H1 (cell line): ENCODE data around the gene SMARCA4. TPM values are rescaled to one million over a fixed set of nuclear protein-coding genes. Genes with fewer than 3 reads are reported as not detected.

Experiments used
- CTCF ChIA-PET: fragments of 300-600 bp; sonication (Branson Sonifier 250); formaldehyde crosslinking; loops from one replicate; lab custom pipeline; 2021; ENCODE audit not compliant: partially characterized antibody; lab: Charles Lee
- POLR2A ChIA-PET: fragments of 300-600 bp; sonication (Branson Sonifier 250); formaldehyde crosslinking; loops from one replicate; lab custom pipeline; 2021; ENCODE audit warnings: inconsistent platforms; ENCODE audit not compliant: partially characterized antibody; lab: Charles Lee
- DNase-seq, 2 experiments: peaks; one replicate each; pipeline versions ENCODE4 v3.0.0 to v3.0.0-alpha.2; 2010 to 2022; ENCODE audit warnings: low spot score in 2 of 2, low read depth in 1 of 2, mixed read lengths in 1 of 2
- FAIRE-seq: peaks from 2 replicates; lab custom pipeline; 2011; peaks lifted over from hg19 to GRCh38; lab: Jason Lieb, UNC
- H2AFZ ChIP-seq: 2 replicates; pipeline ENCODE4 v1.8.1; 2012; ENCODE audit warnings: low read length, inconsistent platforms
- H2AK5ac ChIP-seq: 2 replicates; pipeline ENCODE4 v1.6.1; 2013; ENCODE audit warnings: low read depth, low read length
- H2BK120ac ChIP-seq: replicated peaks from 2 replicates; pipeline ENCODE3; 2013; ENCODE audit warnings: low read depth, low read length, inconsistent platforms
- H2BK12ac ChIP-seq: 2 replicates; pipeline ENCODE4 v1.6.1; 2013; ENCODE audit warnings: low read depth, low read length
- H2BK15ac ChIP-seq: 2 replicates; pipeline ENCODE4 v1.6.1; 2013; ENCODE audit warnings: low read length
- H2BK20ac ChIP-seq: 2 replicates; pipeline ENCODE4 v1.6.1; 2013; ENCODE audit warnings: low read length
- H2BK5ac ChIP-seq: 2 replicates; pipeline ENCODE4 v1.6.1; 2013; ENCODE audit warnings: low read depth, low read length
- H3K14ac ChIP-seq: 2 replicates; pipeline ENCODE4 v1.6.1; 2013; ENCODE audit warnings: inconsistent platforms; ENCODE audit not compliant: insufficient read length
- H3K18ac ChIP-seq: 2 replicates; pipeline ENCODE4 v1.6.1; 2013; ENCODE audit warnings: low read length; ENCODE audit errors: extremely low read depth
- H3K23ac ChIP-seq: 2 replicates; pipeline ENCODE4 v1.6.1; 2013; ENCODE audit warnings: inconsistent platforms; ENCODE audit not compliant: insufficient read length
- H3K23me2 ChIP-seq: 2 replicates; pipeline ENCODE4 v1.6.1; 2013; ENCODE audit warnings: low read depth, low read length
- H3K27ac ChIP-seq: 2 replicates; pipeline ENCODE4 v1.6.1; 2011; ENCODE audit warnings: low read depth, low read length, inconsistent platforms
- H3K27me3 ChIP-seq, 4 experiments: replicated peaks in 1 of 4; 1 replicate in 1 of 4; 2 replicates in 3 of 4; pipeline versions ENCODE4 v1.6.1 to v1.8.1; 2011 to 2013; ENCODE audit warnings: low read length in 3 of 4, mild to moderate bottlenecking in 3 of 4, inconsistent platforms in 2 of 4, mixed read lengths in 2 of 4, moderate library complexity in 1 of 4; ENCODE audit not compliant: control insufficient read depth in 3 of 4, insufficient read depth in 3 of 4; ENCODE audit errors: extremely low read depth in 1 of 4
- H3K36me3 ChIP-seq, 4 experiments: 2 replicates each; pipeline versions ENCODE4 v1.6.1 to v1.8.1; 2011 to 2013; ENCODE audit warnings: mild to moderate bottlenecking in 4 of 4, low read length in 3 of 4, moderate library complexity in 2 of 4, control low read depth in 1 of 4, inconsistent platforms in 1 of 4; ENCODE audit not compliant: insufficient read depth in 4 of 4, control insufficient read depth in 2 of 4
- H3K4ac ChIP-seq: replicated peaks from 2 replicates; pipeline ENCODE3; 2013; ENCODE audit warnings: low read length, low read depth, mixed read lengths, inconsistent platforms; ENCODE audit not compliant: insufficient read length
- H3K4me1 ChIP-seq, 4 experiments: replicated peaks in 1 of 4; 1 replicate in 1 of 4; 2 replicates in 3 of 4; pipeline versions ENCODE4 v1.6.1 to v1.8.1; 2011 to 2013; ENCODE audit warnings: low read length in 3 of 4, inconsistent platforms in 2 of 4, mixed read lengths in 1 of 4; ENCODE audit not compliant: insufficient read depth in 4 of 4, control insufficient read depth in 3 of 4
- H3K4me2 ChIP-seq, 2 experiments: 2 replicates each; pipeline versions ENCODE4 v1.6.1 to v1.8.1; 2011 to 2013; ENCODE audit warnings: low read depth in 2 of 2, low read length in 2 of 2, control low read depth in 1 of 2, inconsistent platforms in 1 of 2, mild to moderate bottlenecking in 1 of 2; ENCODE audit not compliant: insufficient read depth in 1 of 2
- H3K4me3 ChIP-seq, 4 experiments: fragments of 200-600, 300-600 bp in 1 of 4; sonication (generic), shearing (Covaris generic), sonication (Bioruptor Twin) in 1 of 4; 2 replicates each; pipeline versions ENCODE4 v1.5.1 to v1.8.1; 2011 to 2016; ENCODE audit warnings: low read length in 4 of 4, low read depth in 3 of 4, control low read depth in 2 of 4, inconsistent platforms in 2 of 4, mild to moderate bottlenecking in 2 of 4, mixed read lengths in 1 of 4, moderate library complexity in 1 of 4; ENCODE audit not compliant: insufficient read depth in 2 of 4; ENCODE audit errors: extremely low read depth in 1 of 4
- H3K56ac ChIP-seq: replicated peaks from 2 replicates; pipeline ENCODE3; 2013; ENCODE audit warnings: low read depth, mild to moderate bottlenecking, mixed read lengths, low read length, inconsistent platforms; ENCODE audit not compliant: insufficient read length
- H3K79me1 ChIP-seq: 2 replicates; pipeline ENCODE4 v1.6.1; 2013; ENCODE audit warnings: low read depth, low read length, control low read depth
- H3K79me2 ChIP-seq, 2 experiments: 2 replicates each; pipeline versions ENCODE4 v1.6.1 to v1.8.1; 2012 to 2013; ENCODE audit warnings: low read length in 2 of 2, mild to moderate bottlenecking in 2 of 2, inconsistent platforms in 1 of 2; ENCODE audit not compliant: insufficient read depth in 2 of 2, control insufficient read depth in 1 of 2
- H3K9ac ChIP-seq, 4 experiments: replicated peaks in 1 of 4; 1 replicate in 1 of 4; 2 replicates in 3 of 4; pipeline versions ENCODE4 v1.6.1 to v1.8.1; 2011 to 2013; ENCODE audit warnings: low read depth in 3 of 4, low read length in 3 of 4, control low read depth in 2 of 4, mild to moderate bottlenecking in 2 of 4, moderate library complexity in 2 of 4, inconsistent platforms in 1 of 4; ENCODE audit errors: extremely low read depth in 1 of 4
- H3K9me3 ChIP-seq, 2 experiments: 2 replicates each; pipeline versions ENCODE4 v1.6.1 to v1.8.1; 2012 to 2013; ENCODE audit warnings: mild to moderate bottlenecking in 2 of 2, moderate library complexity in 2 of 2, control low read depth in 1 of 2, inconsistent platforms in 1 of 2, low read depth in 1 of 2, low read length in 1 of 2, mixed read lengths in 1 of 2; ENCODE audit not compliant: insufficient read depth in 2 of 2
- H4K20me1 ChIP-seq, 2 experiments: replicated peaks in 1 of 2; 2 replicates each; pipeline versions ENCODE3 to v1.8.1; 2011 to 2013; ENCODE audit warnings: inconsistent platforms in 2 of 2, low read length in 2 of 2, mild to moderate bottlenecking in 1 of 2; ENCODE audit not compliant: insufficient read depth in 2 of 2, control insufficient read depth in 1 of 2
- H4K5ac ChIP-seq: 2 replicates; pipeline ENCODE4 v1.6.1; 2013; ENCODE audit warnings: low read length, low read depth, mixed read lengths, inconsistent platforms; ENCODE audit not compliant: insufficient read length
- H4K8ac ChIP-seq: 2 replicates; pipeline ENCODE4 v1.8.0; 2013; ENCODE audit warnings: mild to moderate bottlenecking, moderate library complexity, low read length, inconsistent platforms; ENCODE audit not compliant: insufficient read depth; ENCODE audit errors: extremely low read depth
- H4K91ac ChIP-seq: replicated peaks from 2 replicates; pipeline ENCODE3; 2013; ENCODE audit warnings: low read length, mixed read lengths, inconsistent platforms; ENCODE audit not compliant: insufficient read length
- CEBPB ChIP-seq: IDR thresholded peaks from 2 replicates; pipeline ENCODE4 v1.6.1; 2012; ENCODE audit warnings: low read depth, low read length
- GABPA ChIP-seq: IDR thresholded peaks from 2 replicates; pipeline ENCODE4 v1.6.1; 2011; ENCODE audit warnings: mild to moderate bottlenecking, low read length, moderate library complexity, borderline replicate concordance; ENCODE audit not compliant: insufficient read depth
- HDAC2 ChIP-seq, 2 experiments: fragments of 300-600 bp in 1 of 2; sonication (generic) in 1 of 2; IDR thresholded peaks; 2 replicates each; pipeline ENCODE4 v1.6.1; 2011 to 2012; ENCODE audit warnings: low read depth in 2 of 2, low read length in 2 of 2, mild to moderate bottlenecking in 2 of 2, moderate library complexity in 2 of 2, borderline replicate concordance in 1 of 2, inconsistent platforms in 1 of 2
- KDM1A ChIP-seq: fragments of 200-600, 300-600 bp; sonication (generic); IDR thresholded peaks from 2 replicates; pipeline ENCODE4 v1.7.1; 2016; ENCODE audit warnings: mild to moderate bottlenecking, low read length, borderline replicate concordance
- RAD21 ChIP-seq, 2 experiments: IDR thresholded peaks in 1 of 2; conservative IDR thresholded peaks in 1 of 2; 2 replicates each; pipeline ENCODE4 v1.6.1; 2011; ENCODE audit warnings: low read depth in 2 of 2, low read length in 2 of 2, improper control_type of control experiment in 1 of 2, inconsistent platforms in 1 of 2, mild to moderate bottlenecking in 1 of 2, moderate library complexity in 1 of 2
- RFX5 ChIP-seq: IDR thresholded peaks from 2 replicates; pipeline ENCODE4 v1.6.1; 2011; ENCODE audit warnings: low read depth, low read length, improper control_type of control experiment, borderline replicate concordance
- SRF ChIP-seq: IDR thresholded peaks from 2 replicates; pipeline ENCODE4 v1.6.1; 2011; ENCODE audit warnings: mild to moderate bottlenecking, low read depth, low read length, moderate library complexity
- SUZ12 ChIP-seq: fragments of 200-600 bp; sonication (generic); IDR thresholded peaks from 2 replicates; pipeline ENCODE4 v1.6.1; 2012; ENCODE audit warnings: mild to moderate bottlenecking, inconsistent platforms, low read length, moderate library complexity, mixed read lengths
- TAF1 ChIP-seq: IDR thresholded peaks from 2 replicates; pipeline ENCODE4 v1.6.1; 2011; ENCODE audit warnings: mild to moderate bottlenecking, low read depth, low read length
- TCF12 ChIP-seq: IDR thresholded peaks from 2 replicates; pipeline ENCODE4 v1.6.1; 2011; ENCODE audit warnings: low read depth, mild to moderate bottlenecking, low read length
- WGBS, 2 experiments: shearing (Covaris generic) in 1 of 2; methylation state at CpG; one replicate each; pipeline versions ENCODE4 v1.1.6 to v1.1.7; 2013 to 2015; ENCODE audit warnings: low lambda C conversion rate in 2 of 2, mixed read lengths in 2 of 2, inconsistent platforms in 1 of 2, low coverage in 1 of 2, missing lambda C conversion rate in 1 of 2; ENCODE audit not compliant: insufficient replicate concordance in 2 of 2, insufficient coverage in 1 of 2, insufficient read length in 1 of 2; ENCODE audit errors: extremely low coverage in 1 of 2, missing lambda C conversion rate in 1 of 2; 5-methylcytosine and 5-hydroxymethylcytosine counted together
- polyA plus RNA-seq, 7 experiments: library from polyadenylated mRNA; depleted of rRNA in 3 of 7; stranded (reverse) in 5 of 7; unstranded in 2 of 7; fragments of >200 nt in 5 of 7; fragments of 200-250 nt in 2 of 7; gene quantifications; 1 replicate in 5 of 7; 2 replicates in 1 of 7; 4 replicates in 1 of 7; pipeline versions ENCODE4 v1.2.1 to v1.2.3, GENCODE V29; 2011 to 2013; ENCODE audit warnings: missing spikeins in 2 of 7, mixed read lengths in 2 of 7
- total RNA-seq: library from RNA; stranded (reverse); fragmentation: NEBNext Ultra II Directional; extraction: Animal tissue kit (Norgen Biotek cat#: 25700); gene quantifications from 2 replicates; pipeline ENCODE4 v1.2.1, GENCODE V29; 2021
- TF ChIP-seq, protein P1 (sequence below): IDR thresholded peaks from 2 replicates; pipeline ENCODE4 v1.6.1; 2012; ENCODE audit warnings: inconsistent platforms

SMARCA4 gene
- total and polyA plus RNA-seq, 2 of the 8 experiments (the other 6 are each of a cell fraction or from before 2014, with no cell fraction given), result 86.4 to 263 TPM

DNA sequence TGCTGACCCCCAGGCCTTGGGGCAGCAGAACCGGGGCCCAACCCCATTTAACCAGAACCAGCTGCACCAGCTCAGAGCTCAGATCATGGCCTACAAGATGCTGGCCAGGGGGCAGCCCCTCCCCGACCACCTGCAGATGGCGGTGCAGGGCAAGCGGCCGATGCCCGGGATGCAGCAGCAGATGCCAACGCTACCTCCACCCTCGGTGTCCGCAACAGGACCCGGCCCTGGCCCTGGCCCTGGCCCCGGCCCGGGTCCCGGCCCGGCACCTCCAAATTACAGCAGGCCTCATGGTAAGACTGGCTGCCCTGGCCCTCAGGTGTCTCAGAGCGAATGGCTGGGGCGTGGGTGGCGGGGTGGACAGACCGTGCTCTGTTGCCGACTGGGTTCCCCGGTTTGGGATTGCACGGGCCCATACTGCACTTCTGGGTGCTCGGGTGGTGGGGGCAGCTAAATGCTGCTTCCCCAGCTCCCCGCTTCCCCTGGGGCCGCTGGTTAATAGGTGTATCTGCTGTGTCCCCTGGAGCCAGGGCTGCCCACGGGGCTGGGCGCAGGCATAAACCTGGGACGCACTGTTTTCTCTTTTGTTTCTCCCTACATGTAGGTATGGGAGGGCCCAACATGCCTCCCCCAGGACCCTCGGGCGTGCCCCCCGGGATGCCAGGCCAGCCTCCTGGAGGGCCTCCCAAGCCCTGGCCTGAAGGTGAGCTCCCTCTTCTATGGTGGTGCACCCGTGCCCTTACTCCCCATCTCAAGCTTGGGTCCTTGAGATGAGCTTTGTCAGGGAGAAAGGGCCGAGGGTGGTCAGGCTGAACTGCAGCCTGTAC, 25.7 kb downstream of the SMARCA4 start:
- peaks cover 12 to 19% of the 10 kb centered on the region in 2 experiments for H4K20me1 ChIP-seq
- H3K9me3 ChIP-seq, result no peaks in the 10 kb centered on the region
- H3K18ac ChIP-seq, result no peak overlapping the region
- H2BK20ac ChIP-seq, result no peak overlapping the region
- H3K14ac ChIP-seq, result no peak overlapping the region
- H3K9ac ChIP-seq, result no peak overlapping the region
- no peak for FAIRE-seq
- no peak overlapping the region; the same call in 1 of the 2 replicates for H3K27ac ChIP-seq
- no peak overlapping the region for H2BK120ac ChIP-seq
- H3K4ac ChIP-seq, result no peak overlapping the region
- H3K79me1 ChIP-seq, result peaks cover 7% of the 10 kb centered on the region
- no peak overlapping the region for H3K23ac ChIP-seq
- H4K5ac ChIP-seq, result no peak overlapping the region
- H3K4me2 ChIP-seq, result no peak overlapping the region
- H3K4me3 ChIP-seq, result no peak overlapping the region
- no peak overlapping the region for H2BK5ac ChIP-seq
- POLR2A ChIA-PET, result interaction anchor here (1.4 kb wide), 1 partner anchor 14 kb away, joined by 4 read pairs; no protein-coding TSS in a partner anchor
- H3K4me1 ChIP-seq, result no peaks in the 10 kb centered on the region
- H2BK15ac ChIP-seq, result no peak overlapping the region
- no peaks in the 10 kb centered on the region for H3K27me3 ChIP-seq
- peaks cover 28 to 61% (median 53%) of the 10 kb centered on the region in 4 experiments for H3K36me3 ChIP-seq
- peak overlapping the region; percentile 35 for H4K8ac ChIP-seq
- H3K79me2 ChIP-seq, result peaks cover 0 to 38% of the 10 kb centered on the region in 2 experiments; a peak in 2 of 4 replicates
- H3K56ac ChIP-seq, result no peak overlapping the region
- H3K23me2 ChIP-seq, result 0 out of 2 replicates have a peak, but pooled peaks cover 2% of the 10 kb centered on the region
- H4K91ac ChIP-seq, result no peak overlapping the region
- CTCF ChIA-PET, result interaction anchor here (0.5 to 1.8 kb wide), 4 partner anchors 10 to 271 kb away, joined by 3 to 5 read pairs (median 4); no protein-coding TSS in a partner anchor
- H2AK5ac ChIP-seq, result no peak overlapping the region
- H2AFZ ChIP-seq, result no peak overlapping the region
- no peak overlapping the region for H2BK12ac ChIP-seq
- no peak for DNase-seq
- 96% methylated on average over 27 of the region's 32 CpGs; no CpG with 5 or more reads in 1 of the 2 experiments for WGBS, 2 experiments
- TF ChIP-seq TAF1 (no peak), RFX5 (no peak), KDM1A (no peak), TCF12 (no peak), SUZ12 (no peak), HDAC2 (IDR thresholded peaks at IDR 0.05; ENCODE audit: borderline replicate concordance in 1 of 2, low read depth in 2 of 2, low read length in 2 of 2) (no peak), SRF (no peak), GABPA (no peak), CEBPB (no peak), RAD21 (IDR thresholded peaks at IDR 0.05 in 1 of 2, conservative IDR thresholded peaks at IDR 0.05 in 1 of 2; ENCODE audit: low read depth in 2 of 2, low read length in 2 of 2) (no peak)
- TF ChIP-seq, protein P1, sequence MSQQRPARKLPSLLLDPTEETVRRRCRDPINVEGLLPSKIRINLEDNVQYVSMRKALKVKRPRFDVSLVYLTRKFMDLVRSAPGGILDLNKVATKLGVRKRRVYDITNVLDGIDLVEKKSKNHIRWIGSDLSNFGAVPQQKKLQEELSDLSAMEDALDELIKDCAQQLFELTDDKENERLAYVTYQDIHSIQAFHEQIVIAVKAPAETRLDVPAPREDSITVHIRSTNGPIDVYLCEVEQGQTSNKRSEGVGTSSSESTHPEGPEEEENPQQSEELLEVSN, result no peak
